Right lobe of liver (tissue), 6 donors: ENCODE data around the gene OR5D16. TPM values are rescaled to one million over a fixed set of nuclear protein-coding genes. Genes with fewer than 3 reads are reported as not detected.

Source experiments
- ATAC-seq, 4 donors: fragments of 200-7000 bp; cut with Tn5 transposase; one replicate each; pipeline ENCODE4 v1.9.1; 2020; ENCODE audit warnings: mild to moderate bottlenecking in 4 of 4, moderate library complexity in 4 of 4
- DNase-seq, 3 donors: peaks; one replicate each; pipeline ENCODE4 v3.0.0-alpha.2; 2020
- H3K27ac ChIP-seq, 3 donors: fragments of 200-600 bp; one replicate each; pipeline ENCODE4 v1.8.0; 2022
- H3K27me3 ChIP-seq, 2 donors: fragments of 200-600 bp; one replicate each; pipeline ENCODE4 v1.8.0; 2022
- H3K36me3 ChIP-seq, 4 donors: fragments of 200-600 bp; sonication (generic) in 1 of 4; one replicate each; pipeline versions ENCODE4 v1.5.1 to v1.8.0; 2017 to 2022; ENCODE audit warnings: control low read depth in 1 of 4
- H3K4me1 ChIP-seq, 4 donors: fragments of 200-600 bp; sonication (generic) in 1 of 4; one replicate each; pipeline versions ENCODE4 v1.5.1 to v1.8.0; 2017 to 2022; ENCODE audit warnings: control low read depth in 1 of 4
- H3K4me3 ChIP-seq, 3 donors: fragments of 200-600 bp; one replicate each; pipeline ENCODE4 v1.8.0; 2022
- H3K9me3 ChIP-seq, 4 donors: fragments of 200-600 bp; sonication (generic) in 1 of 4; one replicate each; pipeline versions ENCODE4 v1.5.1 to v1.8.0; 2017 to 2022; ENCODE audit warnings: control low read depth in 1 of 4
- CTCF ChIP-seq, 4 donors: fragments of 200-600 bp in 3 of 4; fragments of 450-650 bp in 1 of 4; IDR thresholded peaks; one replicate each; pipeline versions ENCODE4 v1.5.1 to v1.8.0; 2016 to 2022; ENCODE audit warnings: antibody characterized with exemption in 4 of 4, mild to moderate bottlenecking in 2 of 4
- POLR2A ChIP-seq: fragments of 450-650 bp; IDR thresholded peaks from one replicate; pipeline ENCODE4 v1.6.1; 2017; ENCODE audit warnings: antibody characterized with exemption, mild to moderate bottlenecking
- WGBS: methylation state at CpG from one replicate; pipeline ENCODE4 v1.1.6; 2018; ENCODE audit warnings: low coverage, low lambda C conversion rate; ENCODE audit not compliant: insufficient coverage; ENCODE audit errors: missing lambda C conversion rate; 5-methylcytosine and 5-hydroxymethylcytosine counted together
- intact Hi-C, 2 donors: fragments of 100-400 bp; cut with DNase I; formaldehyde crosslinking; loops; one replicate each; pipeline versions ENCODE4 v1.11.2 to v1.14.1; 2022
- total RNA-seq, 6 experiments: library from RNA; depleted of rRNA in 2 of 6; stranded (reverse); fragments of >200 nt in 2 of 6; fragmentation: NEBNext Ultra II Directional in 3 of 6; extraction: Animal tissue kit (Norgen Biotek cat#: 25700) in 3 of 6; gene quantifications; one replicate each; pipeline versions ENCODE4 v1.1.0 to v1.2.4, GENCODE V29; 2016 to 2023
- donor health status: DM: no; HTN: yes; CAD: no.
- donor health status: DM: no; HTN: no; CAD: no.
- donor health status: DM: no; HTN: no; CAD: no.
- donor health status: DM: no; HTN: yes; CAD: no.
- donor health status: DM: no; HTN: yes; CAD: no.

The OR5D16 gene
- total RNA-seq, 6 experiments from 2014 or later = not detected

GRCh38 chr11:55811067-55811466 lies 27.5 kb upstream of the OR5D16 start, which contains the start of gene OR5L1:
Gene OR5L1 (plus strand): TSS chr11:55811367. CDS start chr11:55811467, 100 bp downstream.
- intact Hi-C loops = no loop called here
- Histone ChIP-seq H3K4me3 (no peak within 1 kb of the TSS), H3K36me3 (no peaks in the 10 kb centered on the region), H3K27ac (no peak within 1 kb of the TSS), H3K27me3 (no peaks in the 10 kb centered on the region), H3K9me3 (no peaks in the 10 kb centered on the region), H3K4me1 (no peaks in the 10 kb centered on the region)
- ATAC-seq (no peak), DNase-seq (no peak)
- TF ChIP-seq POLR2A = no peak
- TF ChIP-seq CTCF (IDR thresholded peaks at IDR 0.05) = no peak
- 17% methylated on average over 1 of the region's 1 CpG for whole genome bisulfite sequencing

GRCh38 chr11:55819330-55819729 lies 19.2 kb upstream of the OR5D16 start, which contains the start of gene OR5D18:
Gene OR5D18 (plus strand): TSS chr11:55819630. CDS start chr11:55819630, 0 bp downstream.
- ATAC-seq (no peak), DNase-seq (no peak)
- H3K27ac ChIP-seq = no peak within 1 kb of the TSS
- WGBS = 41% methylated on average over 5 of the region's 5 CpGs
- no peaks in the 10 kb centered on the region for H3K36me3 ChIP-seq
- TF ChIP-seq CTCF (IDR thresholded peaks at IDR 0.05) (no peak), POLR2A (no peak)
- H3K4me3 ChIP-seq = no peak within 1 kb of the TSS
- no peaks in the 10 kb centered on the region for H3K9me3 ChIP-seq
- intact Hi-C loops = no loop called here
- no peaks in the 10 kb centered on the region for H3K4me1 ChIP-seq
- no peaks in the 10 kb centered on the region for H3K27me3 ChIP-seq

GRCh38 chr11:55826919-55827318 lies 11.6 kb upstream of the OR5D16 start, which contains the start of gene OR5L2:
Gene OR5L2 (plus strand): TSS chr11:55827219. CDS start chr11:55827219, 0 bp downstream.
- H3K4me1 ChIP-seq = no peaks in the 10 kb centered on the region
- H3K36me3 ChIP-seq = no peaks in the 10 kb centered on the region
- TF ChIP-seq CTCF (IDR thresholded peaks at IDR 0.05) (no peak), POLR2A (no peak)
- H3K9me3 ChIP-seq = no peaks in the 10 kb centered on the region
- no peak within 1 kb of the TSS for H3K27ac ChIP-seq
- no peaks in the 10 kb centered on the region for H3K27me3 ChIP-seq
- ATAC-seq = no peak
- H3K4me3 ChIP-seq = no peak within 1 kb of the TSS
- intact Hi-C loops = no loop called here
- no peak for DNase-seq

GRCh38 chr11:55847453-55847852 lies 8.9 kb downstream of the OR5D16 start:
- ATAC-seq (no peak), DNase-seq (no peak)
- intact Hi-C loops = no loop called here

More at GRCh38 chr11:55847453-55847852, 8.9 kb downstream of the OR5D16 start:
- Histone ChIP-seq H3K36me3 (no peaks in the 10 kb centered on the region), H3K4me1 (no peaks in the 10 kb centered on the region), H3K9me3 (no peaks in the 10 kb centered on the region), H3K27me3 (no peaks in the 10 kb centered on the region), H3K4me3 (no peak overlapping the region), H3K27ac (no peak overlapping the region)
- TF ChIP-seq CTCF (IDR thresholded peaks at IDR 0.05) (no peak), POLR2A (no peak)
- WGBS = 34% methylated on average over 2 of the region's 2 CpGs
